HS-5 (cell line): ENCODE results near the gene GOLIM4.
"Not testable (repeated sequence)": the region's sequence is repeated elsewhere in the genome, so short reads cannot be mapped to it uniquely, and the experiment has no call there.

Experiments used
- DNase-seq: peaks from one replicate; pipeline ENCODE4 v3.0.0-alpha.2; 2012; ENCODE audit warnings: low read depth

The GOLIM4 gene

GRCh38 chr3:168095611-168096209 lies at the start of gene GOLIM4:
Gene GOLIM4, minus strand, starts transcription at chr3:168095924. Its CDS starts 639 bp downstream, at chr3:168095285.
- DNase-seq = peak; percentile 81

GRCh38 chr3:168141405-168141998 lies 45.8 kb upstream of the GOLIM4 start:
- DNase-seq = no peak

- no peak for DNase-seq
Observed at GRCh38 chr3:168139947-168140346, 44.2 kb upstream of the GOLIM4 start.

GRCh38 chr3:168138421-168138820 lies 42.7 kb upstream of the GOLIM4 start:
- DNase-seq = no peak

- DNase-seq = no peak
Observed at GRCh38 chr3:168134931-168135330, 39.2 kb upstream of the GOLIM4 start.

- DNase-seq = not testable (repeated sequence)
Observed at GRCh38 chr3:168130250-168130649, 34.5 kb upstream of the GOLIM4 start.

GRCh38 chr3:168128463-168128862 lies 32.7 kb upstream of the GOLIM4 start:
- DNase-seq = not testable (repeated sequence)

GRCh38 chr3:168127466-168127865 lies 31.7 kb upstream of the GOLIM4 start:
- DNase-seq = no peak

- no peak for DNase-seq
Observed at GRCh38 chr3:168124791-168125190, 29.1 kb upstream of the GOLIM4 start.

GRCh38 chr3:168124291-168124690 lies 28.6 kb upstream of the GOLIM4 start:
- DNase-seq = no peak

GRCh38 chr3:168123201-168124176 lies 27.8 kb upstream of the GOLIM4 start:
- no peak for DNase-seq

GRCh38 chr3:168121184-168122017 lies 25.7 kb upstream of the GOLIM4 start:
- no peak for DNase-seq

- DNase-seq = no peak
Observed at GRCh38 chr3:168117853-168118313, 22.2 kb upstream of the GOLIM4 start.

GRCh38 chr3:168117059-168117458 lies 21.3 kb upstream of the GOLIM4 start:
- no peak for DNase-seq

GRCh38 chr3:168116279-168116678 lies 20.6 kb upstream of the GOLIM4 start:
- no peak for DNase-seq

- no peak for DNase-seq
Observed at GRCh38 chr3:168113848-168114247, 18.1 kb upstream of the GOLIM4 start.

GRCh38 chr3:168112894-168113293 lies 17.2 kb upstream of the GOLIM4 start:
- DNase-seq = no peak

GRCh38 chr3:168104361-168104760 lies 8.6 kb upstream of the GOLIM4 start:
- DNase-seq = no peak

GRCh38 chr3:168102735-168103410 lies 7.1 kb upstream of the GOLIM4 start:
- no peak for DNase-seq

GRCh38 chr3:168100777-168101492 lies 5.2 kb upstream of the GOLIM4 start:
- no peak for DNase-seq

GRCh38 chr3:168097381-168097780 lies 1.7 kb upstream of the GOLIM4 start:
- no peak for DNase-seq
